GM23248 (cell line): ENCODE results near the gene CENPN. TPM values are rescaled to one million over a fixed set of nuclear protein-coding genes. Genes with fewer than 3 reads are reported as not detected.
A peak's percentile ranks its signal among the peaks of the same experiment; 100 is the strongest.

Experiments
- DNase-seq: peaks from one replicate; pipeline ENCODE4 v3.0.0-alpha.2; 2015
- H2AFZ ChIP-seq: fragments of 200-600 bp; sonication (generic); 2 replicates; pipeline ENCODE4 v1.6.1; 2016; ENCODE audit warnings: antibody characterized with exemption
- H3F3A ChIP-seq: fragments of 200-600 bp; sonication (generic); 2 replicates; pipeline ENCODE4 v1.6.1; 2016; ENCODE audit warnings: mild to moderate bottlenecking, antibody characterized with exemption, mixed run types; ENCODE audit not compliant: insufficient read depth
- H3K27ac ChIP-seq: fragments of 200-600 bp; sonication (generic); 2 replicates; pipeline ENCODE4 v1.5.1; 2016; ENCODE audit warnings: mild to moderate bottlenecking
- H3K27me3 ChIP-seq: fragments of 200-600 bp; sonication (generic); replicated peaks from 2 replicates; pipeline ENCODE4 v1.6.1; 2016; ENCODE audit warnings: mild to moderate bottlenecking; ENCODE audit not compliant: insufficient read depth
- H3K36me3 ChIP-seq: fragments of 200-600 bp; sonication (generic); 2 replicates; pipeline ENCODE4 v1.6.1; 2016; ENCODE audit warnings: low read depth, mild to moderate bottlenecking
- H3K4me1 ChIP-seq: fragments of 200-600 bp; sonication (generic); 2 replicates; pipeline ENCODE4 v1.6.1; 2016; ENCODE audit warnings: mild to moderate bottlenecking; ENCODE audit not compliant: insufficient read depth
- H3K4me2 ChIP-seq: fragments of 200-600 bp; sonication (generic); one replicate; pipeline ENCODE4 v1.6.1; 2016; ENCODE audit warnings: mild to moderate bottlenecking; ENCODE audit not compliant: unreplicated experiment
- H3K4me3 ChIP-seq: fragments of 200-600 bp; sonication (generic); 2 replicates; pipeline ENCODE4 v1.5.1; 2016; ENCODE audit warnings: mild to moderate bottlenecking
- H3K79me2 ChIP-seq: fragments of 200-600 bp; sonication (generic); 2 replicates; pipeline ENCODE4 v1.6.1; 2016; ENCODE audit warnings: mild to moderate bottlenecking; ENCODE audit not compliant: insufficient read depth
- H3K9ac ChIP-seq: fragments of 200-600 bp; sonication (generic); 2 replicates; pipeline ENCODE4 v1.6.1; 2016; ENCODE audit warnings: mild to moderate bottlenecking
- H3K9me2 ChIP-seq: fragments of 200-600 bp; sonication (generic); 2 replicates; pipeline ENCODE4 v1.6.1; 2016; ENCODE audit warnings: mixed run types, mild to moderate bottlenecking, moderate library complexity; ENCODE audit not compliant: insufficient read depth
- H3K9me3 ChIP-seq: fragments of 200-600 bp; sonication (generic); one replicate; pipeline ENCODE4 v1.6.1; 2017; ENCODE audit warnings: low read depth
- H4K20me1 ChIP-seq: fragments of 200-600 bp; sonication (generic); 2 replicates; pipeline ENCODE4 v1.6.0; 2016; ENCODE audit not compliant: insufficient read depth
- EZH2 ChIP-seq: fragments of 200-600 bp; sonication (generic); IDR thresholded peaks from 2 replicates; pipeline ENCODE4 v1.6.1; 2018; ENCODE audit warnings: antibody characterized with exemption, mild to moderate bottlenecking; ENCODE audit not compliant: insufficient read depth, poor library complexity, severe bottlenecking
- EZH2phosphoT487 ChIP-seq: fragments of 200-600 bp; sonication (generic); IDR thresholded peaks from 2 replicates; pipeline ENCODE4 v1.6.1; 2018; ENCODE audit warnings: antibody characterized with exemption, moderate library complexity, mild to moderate bottlenecking, low read depth; ENCODE audit not compliant: insufficient read depth
- WGBS, 2 experiments: methylation state at CpG; one replicate each; pipeline ENCODE4 v1.1.6; 2015 to 2017; ENCODE audit warnings: low lambda C conversion rate in 2 of 2, low coverage in 1 of 2; ENCODE audit errors: missing lambda C conversion rate in 2 of 2; 5-methylcytosine and 5-hydroxymethylcytosine counted together
- in situ Hi-C: fragments of 300-500 bp; cut with MboI; formaldehyde crosslinking; loops from 2 replicates; pipeline ENCODE4 v1.15.0; 2020
- polyA plus RNA-seq: library from polyadenylated mRNA; unstranded; fragments of >200 nt; fragmentation: Nextera tagmentation; extraction: Ambion mirVana; gene quantifications from 2 replicates; pipeline ENCODE4 v1.2.1, GENCODE V29; 2016
- total RNA-seq: library from RNA; depleted of rRNA; stranded (reverse); fragments of >200 nt; shearing (Covaris generic); gene quantifications from 2 replicates; pipeline ENCODE4 v1.2.3, GENCODE V29; 2014

The CENPN gene
- total and polyA plus RNA-seq, 2 experiments from 2014 or later, result 29.0 to 29.2 TPM

DNA sequence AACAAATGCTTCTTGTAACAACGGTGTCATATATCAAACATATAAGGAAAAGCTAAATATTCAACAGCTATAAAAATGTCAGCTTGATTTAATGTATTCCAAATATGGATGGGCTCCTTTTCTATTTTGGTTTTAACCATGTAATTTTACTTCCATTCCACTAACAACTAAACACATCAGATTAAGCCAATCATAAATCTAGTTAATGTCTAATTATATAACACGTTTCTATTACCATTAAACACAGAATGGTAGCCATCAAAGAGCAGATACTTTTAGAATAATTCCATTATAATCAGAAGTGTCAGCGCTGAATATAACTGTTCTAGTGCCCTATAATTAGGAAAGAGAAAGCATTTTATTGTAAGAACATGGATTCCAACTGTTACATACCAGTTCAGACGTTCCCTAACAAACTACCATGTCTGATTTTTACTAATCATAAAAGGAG, 10.3 kb upstream of the CENPN start:
- peaks cover 93% of the 10 kb centered on the region for H3K79me2 ChIP-seq
- no peak overlapping the region for H3K4me3 ChIP-seq
- no peak overlapping the region for H3K4me2 ChIP-seq
- no peak overlapping the region for H3K27ac ChIP-seq
- no peaks in the 10 kb centered on the region for H3K36me3 ChIP-seq
- H3K9me3 ChIP-seq, result no peaks in the 10 kb centered on the region
- no peak overlapping the region for H3K9ac ChIP-seq
- WGBS, 2 experiments, result 60 to 67% methylated on average over 4 of the region's 4 CpGs
- H3K27me3 ChIP-seq, result no peaks in the 10 kb centered on the region
- peaks cover 39% of the 10 kb centered on the region for H3K4me1 ChIP-seq
- in situ Hi-C loops, result no loop called here
- no peaks in the 10 kb centered on the region for H3K9me2 ChIP-seq
- peaks cover 27% of the 10 kb centered on the region for H3F3A ChIP-seq
- H4K20me1 ChIP-seq, result no peaks in the 10 kb centered on the region
- no peak for TF ChIP-seq EZH2phosphoT487
- no peak for TF ChIP-seq EZH2
- no peak overlapping the region for H2AFZ ChIP-seq
- no peak for DNase-seq

DNA sequence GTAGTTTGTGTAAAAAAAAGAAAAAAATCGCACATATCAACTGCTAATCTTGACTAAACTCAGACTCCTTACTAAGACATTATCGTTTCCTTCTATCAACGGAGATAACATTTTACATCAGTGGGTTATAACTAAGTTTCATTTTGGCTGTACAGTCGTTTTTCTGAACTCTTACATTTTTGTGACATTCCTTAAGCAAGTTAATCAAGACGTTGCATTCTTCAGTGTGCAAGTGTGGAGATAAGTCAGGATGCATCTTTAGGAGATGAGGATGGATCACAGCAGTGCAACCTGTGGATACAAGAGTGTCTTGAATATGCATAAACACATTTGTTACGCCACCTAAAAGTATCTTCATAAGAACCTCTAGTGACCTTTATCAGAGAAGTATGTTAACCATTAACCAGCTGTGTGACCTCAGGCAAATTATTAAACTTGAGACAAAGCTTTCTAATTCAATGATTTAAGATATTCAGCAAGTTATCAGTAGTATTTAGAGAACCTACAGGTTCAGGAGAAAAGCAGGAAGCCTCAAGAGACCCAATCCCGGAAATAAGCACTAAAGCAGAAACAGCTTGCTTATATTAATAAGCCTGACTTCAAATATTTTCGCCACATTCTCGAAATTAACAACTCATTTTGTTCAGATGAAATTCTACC, 9.7 kb upstream of the CENPN start:
- in situ Hi-C loops, result no loop called here
- Histone ChIP-seq H3K9ac (no peak overlapping the region), H3K27ac (no peak overlapping the region), H3K4me3 (no peak overlapping the region), H3K4me2 (no peak overlapping the region), H3K36me3 (no peaks in the 10 kb centered on the region), H3K4me1 (peaks cover 33% of the 10 kb centered on the region), H3K27me3 (no peaks in the 10 kb centered on the region), H3K79me2 (peaks cover 93% of the 10 kb centered on the region), H3F3A (peaks cover 22% of the 10 kb centered on the region), H3K9me2 (no peaks in the 10 kb centered on the region), H4K20me1 (no peaks in the 10 kb centered on the region), H2AFZ (no peak overlapping the region), H3K9me3 (no peaks in the 10 kb centered on the region)
- 69 to 73% methylated on average over 9 of the region's 9 CpGs for WGBS, 2 experiments
- DNase-seq, result peak; percentile 12
- no peak for TF ChIP-seq EZH2phosphoT487
- no peak for TF ChIP-seq EZH2

DNA sequence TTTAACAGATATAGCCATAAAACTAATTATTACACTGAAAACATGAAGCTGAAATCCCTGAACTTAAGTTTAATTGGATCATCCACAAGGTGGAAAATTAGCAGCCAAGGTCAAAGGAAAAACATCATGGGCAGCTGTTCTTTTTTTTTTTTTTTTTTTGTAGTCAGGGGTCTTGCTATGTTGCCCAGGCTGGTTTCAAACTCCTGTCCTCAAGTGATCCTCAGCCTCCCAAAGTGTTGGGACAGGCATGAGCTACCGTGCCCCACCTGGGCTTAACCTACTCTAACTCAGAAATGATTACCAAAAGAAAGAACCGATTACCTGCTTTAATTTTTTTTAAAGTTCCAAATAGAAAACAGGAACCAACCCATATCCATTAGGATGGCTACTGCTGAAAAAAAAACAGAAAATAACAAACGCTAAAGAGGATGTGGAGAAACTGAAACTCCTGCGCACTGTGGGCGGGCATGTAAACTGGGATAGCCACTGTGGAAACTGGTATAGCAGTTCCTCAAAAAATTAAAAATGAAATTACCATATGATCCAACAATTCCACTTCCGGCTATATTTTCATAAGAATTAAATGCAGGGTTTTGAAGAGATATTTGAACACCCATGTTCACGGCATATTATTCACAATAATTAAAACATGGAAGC, 8.9 kb upstream of the CENPN start:
- no peaks in the 10 kb centered on the region for H3K9me2 ChIP-seq
- DNase-seq, result no peak
- no peaks in the 10 kb centered on the region for H3K36me3 ChIP-seq
- H3K79me2 ChIP-seq, result peaks cover 96% of the 10 kb centered on the region
- no peaks in the 10 kb centered on the region for H3K9me3 ChIP-seq
- no peak overlapping the region for H3K4me3 ChIP-seq
- in situ Hi-C loops, result no loop called here
- no peak overlapping the region for H3K9ac ChIP-seq
- no peak overlapping the region for H3K4me2 ChIP-seq
- peaks cover 27% of the 10 kb centered on the region for H3K4me1 ChIP-seq
- TF ChIP-seq EZH2phosphoT487 (no peak), EZH2 (no peak)
- H3K27me3 ChIP-seq, result no peaks in the 10 kb centered on the region
- no peak overlapping the region for H3K27ac ChIP-seq
- H3F3A ChIP-seq, result peaks cover 18% of the 10 kb centered on the region
- no peaks in the 10 kb centered on the region for H4K20me1 ChIP-seq
- H2AFZ ChIP-seq, result no peak overlapping the region
- WGBS, 2 experiments, result 98 to 100% methylated on average over 7 of the region's 7 CpGs

DNA sequence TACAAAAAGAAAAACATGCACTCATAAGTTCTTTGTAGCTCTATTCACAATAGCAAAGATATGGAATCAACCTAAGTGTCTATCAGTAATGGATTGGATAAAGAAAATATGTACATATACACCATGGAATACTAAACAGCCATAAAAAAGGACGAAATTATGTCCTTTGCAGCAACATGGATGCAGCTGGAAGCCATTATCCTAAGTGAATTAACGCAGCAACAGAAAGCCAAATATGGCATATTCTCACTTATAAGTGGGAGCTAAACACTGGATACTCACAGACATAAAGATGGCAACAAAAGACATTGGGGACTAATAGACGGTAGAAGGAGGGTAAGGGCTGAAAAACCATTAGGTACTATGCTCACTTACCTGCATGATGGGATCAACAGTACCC, 6.1 kb upstream of the CENPN start:
- no peak overlapping the region for H3K9ac ChIP-seq
- H3K9me2 ChIP-seq, result no peaks in the 10 kb centered on the region
- no peak overlapping the region for H3K4me2 ChIP-seq
- no peaks in the 10 kb centered on the region for H3K36me3 ChIP-seq
- H4K20me1 ChIP-seq, result no peaks in the 10 kb centered on the region
- TF ChIP-seq EZH2 (no peak), EZH2phosphoT487 (no peak)
- H3K4me3 ChIP-seq, result no peak overlapping the region
- H3K79me2 ChIP-seq, result peaks cover 100% of the 10 kb centered on the region
- H3K4me1 ChIP-seq, result peaks cover 22% of the 10 kb centered on the region
- DNase-seq, result no peak
- H3K27ac ChIP-seq, result no peak overlapping the region
- no peaks in the 10 kb centered on the region for H3K27me3 ChIP-seq
- H3F3A ChIP-seq, result peaks cover 15% of the 10 kb centered on the region
- in situ Hi-C loops, result no loop called here
- H2AFZ ChIP-seq, result no peak overlapping the region
- WGBS, 2 experiments, result 92 to 100% methylated on average over 3 of the region's 3 CpGs
- no peaks in the 10 kb centered on the region for H3K9me3 ChIP-seq
